HCT116 (cell line): ENCODE measurements around the gene GCAT. TPM values are rescaled to one million over a fixed set of nuclear protein-coding genes. Genes with fewer than 3 reads are reported as not detected.

Source experiments
- ATAC-seq: fragments of 200-7000 bp; cut with Tn5 transposase; 2 replicates; pipeline ENCODE4 v1.9.1; 2020; ENCODE audit warnings: mild to moderate bottlenecking, moderate library complexity
- BruUV-seq: library from RNA; stranded (reverse); fragments of 400-500 nt; replicated peaks from 2 replicates; lab custom pipeline; 2021; lab: Mats Ljungman, UMichigan
- CTCF ChIA-PET: fragments of 300-600 bp; sonication (Branson Sonifier 250); formaldehyde crosslinking; loops from one replicate; lab custom pipeline; 2021; ENCODE audit warnings: antibody characterized with exemption; lab: Charles Lee
- POLR2A ChIA-PET: fragments of 300-600, 350-600 bp; sonication (Branson Sonifier 250); formaldehyde crosslinking; loops from one replicate; lab custom pipeline; 2021; ENCODE audit warnings: antibody characterized with exemption; lab: Charles Lee
- RAD21 ChIA-PET, 2 experiments: fragments of 300-600 bp; sonication (Branson Sonifier 250); formaldehyde crosslinking; loops; one replicate each; lab custom pipeline; 2023; ENCODE audit warnings: low total read pairs in 2 of 2; ENCODE audit not compliant: uncharacterized antibody in 2 of 2, unreplicated experiment in 2 of 2, low non-redundant PET in 1 of 2; lab: Charles Lee
- DNase-seq: peaks from one replicate; pipeline ENCODE4 v3.0.0-alpha.2; 2010; ENCODE audit warnings: low read depth, low spot score
- H2AFZ ChIP-seq: fragments of 200-600 bp; shearing (Covaris generic), sonication (generic); 2 replicates; pipeline ENCODE4 v1.6.1; 2017; ENCODE audit warnings: low read depth, mixed run types, mixed read lengths, antibody characterized with exemption, low read length; ENCODE audit not compliant: poor library complexity, severe bottlenecking
- H3K27ac ChIP-seq: 2 replicates; pipeline ENCODE4 v1.5.1; 2012; ENCODE audit warnings: low read depth, low read length
- H3K27me3 ChIP-seq: fragments of 200-600 bp; sonication (generic); 2 replicates; pipeline ENCODE4 v1.6.1; 2016; ENCODE audit warnings: mixed run types, low read length, mixed read lengths; ENCODE audit not compliant: insufficient read depth
- H3K36me3 ChIP-seq, 2 experiments: fragments of 200-500 bp in 1 of 2; fragments of 200-600 bp in 1 of 2; sonication (Bioruptor generic) in 1 of 2; sonication (generic) in 1 of 2; 2 replicates each; pipeline versions ENCODE4 v1.5.1 to v1.6.1; 2014 to 2016; ENCODE audit warnings: low read length in 2 of 2, inconsistent platforms in 1 of 2, mixed read lengths in 1 of 2, mixed run types in 1 of 2; ENCODE audit not compliant: insufficient read depth in 2 of 2, control insufficient read depth in 1 of 2
- H3K4me1 ChIP-seq, 2 experiments: fragments of 200-600 bp in 1 of 2; sonication (generic) in 1 of 2; 2 replicates each; pipeline versions ENCODE4 v1.5.1 to v1.6.1; 2012 to 2017; ENCODE audit warnings: low read length in 2 of 2, inconsistent platforms in 1 of 2, mild to moderate bottlenecking in 1 of 2, mixed read lengths in 1 of 2, mixed run types in 1 of 2, moderate library complexity in 1 of 2; ENCODE audit not compliant: insufficient read depth in 2 of 2, control insufficient read depth in 1 of 2
- H3K4me2 ChIP-seq: fragments of 200-600 bp; sonication (generic); 2 replicates; pipeline ENCODE4 v1.6.1; 2017; ENCODE audit warnings: mixed run types, low read length, mixed read lengths
- H3K4me3 ChIP-seq, 2 experiments: fragments of 200-600 bp in 1 of 2; sonication (generic) in 1 of 2; replicated peaks in 1 of 2; 2 replicates each; pipeline ENCODE4 v1.5.1; 2011 to 2016; ENCODE audit warnings: low read length in 2 of 2, control low read depth in 1 of 2, low read depth in 1 of 2, mild to moderate bottlenecking in 1 of 2, mixed read lengths in 1 of 2, mixed run types in 1 of 2
- H3K79me2 ChIP-seq: fragments of 200-600 bp; sonication (generic); 2 replicates; pipeline ENCODE4 v1.6.1; 2017; ENCODE audit warnings: mild to moderate bottlenecking, mixed run types, low read length, moderate library complexity, mixed read lengths; ENCODE audit not compliant: insufficient read depth
- H3K9ac ChIP-seq: fragments of 200-600 bp; sonication (generic); 2 replicates; pipeline ENCODE4 v1.6.1; 2016; ENCODE audit warnings: low read length, mixed read lengths
- H3K9me2 ChIP-seq: fragments of 200-600 bp; sonication (generic), shearing (Covaris generic); 2 replicates; pipeline ENCODE4 v1.6.1; 2017; ENCODE audit warnings: mixed run types, mild to moderate bottlenecking, moderate library complexity; ENCODE audit not compliant: insufficient read depth
- H3K9me3 ChIP-seq, 2 experiments: fragments of 200-500 bp in 1 of 2; fragments of 200-600 bp in 1 of 2; sonication (Bioruptor generic) in 1 of 2; sonication (generic) in 1 of 2; 2 replicates each; pipeline ENCODE4 v1.6.1; 2014 to 2017; ENCODE audit warnings: low read length in 2 of 2, mixed read lengths in 2 of 2, inconsistent platforms in 1 of 2, low read depth in 1 of 2, mild to moderate bottlenecking in 1 of 2, mixed run types in 1 of 2, moderate library complexity in 1 of 2; ENCODE audit not compliant: control insufficient read depth in 1 of 2, insufficient read depth in 1 of 2
- H4K20me1 ChIP-seq: fragments of 200-600 bp; sonication (generic), shearing (Covaris generic); 2 replicates; pipeline ENCODE4 v1.6.1; 2017; ENCODE audit warnings: mixed run types, mild to moderate bottlenecking, moderate library complexity; ENCODE audit not compliant: insufficient read depth
- ATF3 ChIP-seq: IDR thresholded peaks from 2 replicates; pipeline ENCODE4 v1.6.1; 2012
- POLR2AphosphoS5 ChIP-seq: IDR thresholded peaks from 2 replicates; pipeline ENCODE4 v1.6.1; 2011; ENCODE audit warnings: mild to moderate bottlenecking, low read depth, low read length, moderate library complexity
- REST ChIP-seq: IDR thresholded peaks from 2 replicates; pipeline ENCODE4 v1.6.1; 2012; ENCODE audit warnings: low read depth
- SIN3A ChIP-seq: IDR thresholded peaks from 2 replicates; pipeline ENCODE4 v1.6.1; 2012; ENCODE audit warnings: low read depth
- ZBTB33 ChIP-seq: IDR thresholded peaks from 2 replicates; pipeline ENCODE4 v1.6.1; 2011; ENCODE audit warnings: mild to moderate bottlenecking, low read length, moderate library complexity; ENCODE audit not compliant: insufficient replicate concordance; ENCODE audit errors: extremely low read depth
- ZFX ChIP-seq: fragments of 450-650 bp; IDR thresholded peaks from 2 replicates; pipeline ENCODE4 v1.6.1; 2017
- intact Hi-C: fragments of 100-400 bp; cut with micrococcal nuclease; formaldehyde crosslinking; loops from 2 replicates; pipeline ENCODE4 v1.10.0; 2022
- total RNA-seq: library from RNA; stranded (reverse); gene quantifications from one replicate; pipeline ENCODE4 v1.2.1, GENCODE V29; 2021; ENCODE audit not compliant: unreplicated experiment

GCAT gene
- total RNA-seq, 1 experiment from 2014 or later: 88.7 TPM

GRCh38 chr22:37762389-37762836, 45.3 kb upstream of the GCAT start (continued):
- TF ChIP-seq ZBTB33: no peak
- no peak for TF ChIP-seq SIN3A
- no peak for TF ChIP-seq REST
- TF ChIP-seq ATF3: no peak
- TF ChIP-seq ZFX: no peak

GRCh38 chr22:37763012-37763411, 44.7 kb upstream of the GCAT start:
- no TSS peak for BruUV-seq
- intact Hi-C loops: no loop called here

More at GRCh38 chr22:37763012-37763411, 44.7 kb upstream of the GCAT start:
- Histone ChIP-seq H2AFZ (no peak overlapping the region), H3K9ac (no peak overlapping the region), H3K27me3 (no peaks in the 10 kb centered on the region), H3K36me3 (peaks cover 39 to 63% of the 10 kb centered on the region in 2 experiments), H3K9me2 (no peaks in the 10 kb centered on the region), H3K27ac (no peak overlapping the region), H3K4me3 (no peak overlapping the region), H3K4me2 (no peak overlapping the region), H3K9me3 (no peaks in the 10 kb centered on the region), H4K20me1 (no peaks in the 10 kb centered on the region), H3K79me2 (peaks cover 22% of the 10 kb centered on the region; the same call in 1 of the 2 replicates), H3K4me1 (peaks cover 18 to 75% of the 10 kb centered on the region in 2 experiments)
- ATAC-seq: no peak; the same call in 1 of the 2 replicates
- DNase-seq: no peak
- ChIA-PET CTCF (interaction anchor here (1.0 to 3.0 kb wide), 2 partner anchors 18 to 20 kb away, joined by 3 to 10 read pairs; no protein-coding TSS in a partner anchor), RAD21 (no interaction called here), POLR2A (interaction anchor here (0.9 to 4.2 kb wide), 3 partner anchors 12 to 45 kb away, joined by 3 to 34 read pairs (median 5); partner anchors contain the start of gene GCAT)
- TF ChIP-seq POLR2AphosphoS5 (peak; percentile 40; the same call in 1 of the 2 replicates), ZFX (no peak)
